ENCODE measurements around the gene CSNK1G1. TPM values are rescaled to one million over a fixed set of nuclear protein-coding genes. Genes with fewer than 3 reads are reported as not detected.
"Not testable (repeated sequence)": the region's sequence is repeated elsewhere in the genome, so short reads cannot be mapped to it uniquely, and the experiment has no call there.

Gene CSNK1G1
- total RNA-seq, 1 donor from 2014 or later, result 23.5 TPM

DNA sequence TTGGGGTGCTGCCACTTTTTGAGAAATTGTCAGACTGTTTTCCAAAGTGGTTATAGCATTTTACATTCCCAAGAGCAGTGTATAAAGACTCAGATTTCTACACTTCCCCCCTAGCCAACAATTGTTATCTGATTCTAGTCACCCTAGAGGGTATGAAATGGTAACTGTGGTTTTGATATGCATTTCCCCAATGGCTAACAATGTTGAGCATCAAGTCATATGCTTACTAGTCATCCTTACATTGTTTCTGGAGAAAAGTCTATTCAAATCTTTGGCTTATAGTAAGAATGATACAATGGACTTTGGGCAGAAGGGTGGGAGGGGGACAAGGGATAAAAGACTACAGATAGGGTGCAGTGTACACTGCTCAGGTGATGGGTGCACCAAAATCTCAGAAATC is 73.3 kb downstream of the CSNK1G1 start:
- TF ChIP-seq, protein P1, sequence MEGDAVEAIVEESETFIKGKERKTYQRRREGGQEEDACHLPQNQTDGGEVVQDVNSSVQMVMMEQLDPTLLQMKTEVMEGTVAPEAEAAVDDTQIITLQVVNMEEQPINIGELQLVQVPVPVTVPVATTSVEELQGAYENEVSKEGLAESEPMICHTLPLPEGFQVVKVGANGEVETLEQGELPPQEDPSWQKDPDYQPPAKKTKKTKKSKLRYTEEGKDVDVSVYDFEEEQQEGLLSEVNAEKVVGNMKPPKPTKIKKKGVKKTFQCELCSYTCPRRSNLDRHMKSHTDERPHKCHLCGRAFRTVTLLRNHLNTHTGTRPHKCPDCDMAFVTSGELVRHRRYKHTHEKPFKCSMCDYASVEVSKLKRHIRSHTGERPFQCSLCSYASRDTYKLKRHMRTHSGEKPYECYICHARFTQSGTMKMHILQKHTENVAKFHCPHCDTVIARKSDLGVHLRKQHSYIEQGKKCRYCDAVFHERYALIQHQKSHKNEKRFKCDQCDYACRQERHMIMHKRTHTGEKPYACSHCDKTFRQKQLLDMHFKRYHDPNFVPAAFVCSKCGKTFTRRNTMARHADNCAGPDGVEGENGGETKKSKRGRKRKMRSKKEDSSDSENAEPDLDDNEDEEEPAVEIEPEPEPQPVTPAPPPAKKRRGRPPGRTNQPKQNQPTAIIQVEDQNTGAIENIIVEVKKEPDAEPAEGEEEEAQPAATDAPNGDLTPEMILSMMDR (IDR thresholded peaks at IDR 0.05; ENCODE audit: insufficient read depth, low read length, poor library complexity, severe bottlenecking), result no peak
- H3K4me3 ChIP-seq (ENCODE audit: low read depth, low read length), result no peak overlapping the region
- H3K36me3 ChIP-seq (ENCODE audit: control insufficient read depth, insufficient read depth, low read length), result no peaks in the 10 kb centered on the region
- DNase-seq (ENCODE audit: low read depth), result no peak
- H3K27me3 ChIP-seq (ENCODE audit: control insufficient read depth, insufficient read depth, low read length), result no peaks in the 10 kb centered on the region

DNA sequence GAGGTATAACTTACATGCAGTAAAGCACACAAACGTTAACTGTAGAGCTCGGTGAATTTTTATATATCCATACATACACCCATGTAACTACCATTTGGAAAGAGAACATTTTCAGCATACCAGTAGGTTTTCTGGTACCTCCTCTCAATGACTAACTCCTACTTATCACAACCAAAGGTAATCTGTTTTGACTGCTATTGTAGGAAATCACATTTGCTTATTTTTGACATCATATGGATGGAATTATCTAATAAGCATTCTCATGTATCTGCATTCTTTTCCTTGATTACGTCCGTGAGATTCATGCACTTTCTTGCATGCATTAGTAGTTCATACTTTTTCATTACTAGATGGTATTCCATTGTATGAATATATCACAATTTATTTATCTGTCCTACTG is 76.8 kb downstream of the CSNK1G1 start:
- Histone ChIP-seq H3K36me3 (ENCODE audit: control insufficient read depth, insufficient read depth, low read length) (no peaks in the 10 kb centered on the region), H3K27me3 (ENCODE audit: control insufficient read depth, insufficient read depth, low read length) (no peaks in the 10 kb centered on the region), H3K4me3 (ENCODE audit: low read depth, low read length) (no peak overlapping the region)
- TF ChIP-seq, protein P1 (IDR thresholded peaks at IDR 0.05; ENCODE audit: insufficient read depth, low read length, poor library complexity, severe bottlenecking), result no peak
- DNase-seq (ENCODE audit: low read depth), result no peak

DNA sequence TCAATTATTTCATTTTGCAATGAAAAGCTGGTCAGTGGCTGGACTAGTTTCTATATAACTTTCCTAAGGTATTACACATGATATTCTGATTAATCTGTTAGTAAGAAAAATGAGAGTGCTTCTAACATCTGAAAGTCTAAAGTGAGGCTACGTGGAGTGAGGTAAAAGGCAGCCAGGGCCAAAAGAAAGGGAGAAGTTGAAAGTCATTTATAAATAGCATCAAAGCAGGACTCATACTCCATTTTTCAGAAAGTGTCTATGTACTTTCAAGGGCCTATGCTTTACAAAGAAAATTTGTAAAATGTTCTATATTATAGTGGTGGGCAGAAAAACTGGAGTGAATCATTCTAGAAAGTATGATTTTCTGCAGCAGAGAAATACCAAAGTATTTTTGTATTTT is 80.0 kb downstream of the CSNK1G1 start:
- Histone ChIP-seq H3K4me3 (ENCODE audit: low read depth, low read length) (no peak overlapping the region), H3K36me3 (ENCODE audit: control insufficient read depth, insufficient read depth, low read length) (no peaks in the 10 kb centered on the region)
- no peak for DNase-seq (ENCODE audit: low read depth)

DNA sequence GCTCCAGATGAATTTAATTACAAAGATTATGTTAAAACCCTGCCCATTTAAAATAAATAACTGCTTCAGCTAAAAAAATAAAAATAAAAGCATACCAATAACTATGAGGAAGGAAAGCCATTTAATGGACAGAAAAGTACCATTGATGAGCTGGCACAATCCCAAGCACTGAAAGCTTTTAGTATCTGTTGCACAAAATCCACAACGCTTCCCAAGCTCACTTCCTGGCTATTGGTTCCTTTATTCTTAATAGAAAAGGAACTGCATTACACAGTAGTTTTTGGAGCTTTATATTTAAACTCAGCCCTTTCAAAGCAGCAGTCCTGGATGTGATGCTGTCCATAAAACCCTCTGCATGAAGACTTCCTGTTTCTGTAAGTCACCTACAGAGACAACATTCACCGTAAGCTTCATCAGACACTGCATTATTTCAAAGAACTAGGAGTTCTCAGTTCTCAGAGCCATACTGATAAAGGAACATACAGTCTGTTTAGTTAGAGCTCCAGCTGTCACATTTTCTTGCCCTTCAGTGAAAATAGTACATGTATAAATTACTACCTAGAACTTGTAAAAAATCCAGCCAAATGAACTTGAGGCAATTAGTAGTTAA is 81.5 kb downstream of the CSNK1G1 start:
- no peaks in the 10 kb centered on the region for H3K27me3 ChIP-seq (ENCODE audit: control insufficient read depth, insufficient read depth, low read length)
- TF ChIP-seq, protein P1 (IDR thresholded peaks at IDR 0.05; ENCODE audit: insufficient read depth, low read length, poor library complexity, severe bottlenecking), result no peak
- no peak overlapping the region for H3K4me3 ChIP-seq (ENCODE audit: low read depth, low read length)
- no peaks in the 10 kb centered on the region for H3K36me3 ChIP-seq (ENCODE audit: control insufficient read depth, insufficient read depth, low read length)
- DNase-seq (ENCODE audit: low read depth), result no peak

More for the DNA sequence above, 80.0 kb downstream of the CSNK1G1 start:
- TF ChIP-seq, protein P1 (IDR thresholded peaks at IDR 0.05; ENCODE audit: insufficient read depth, low read length, poor library complexity, severe bottlenecking), result no peak
- H3K27me3 ChIP-seq (ENCODE audit: control insufficient read depth, insufficient read depth, low read length), result no peaks in the 10 kb centered on the region

DNA sequence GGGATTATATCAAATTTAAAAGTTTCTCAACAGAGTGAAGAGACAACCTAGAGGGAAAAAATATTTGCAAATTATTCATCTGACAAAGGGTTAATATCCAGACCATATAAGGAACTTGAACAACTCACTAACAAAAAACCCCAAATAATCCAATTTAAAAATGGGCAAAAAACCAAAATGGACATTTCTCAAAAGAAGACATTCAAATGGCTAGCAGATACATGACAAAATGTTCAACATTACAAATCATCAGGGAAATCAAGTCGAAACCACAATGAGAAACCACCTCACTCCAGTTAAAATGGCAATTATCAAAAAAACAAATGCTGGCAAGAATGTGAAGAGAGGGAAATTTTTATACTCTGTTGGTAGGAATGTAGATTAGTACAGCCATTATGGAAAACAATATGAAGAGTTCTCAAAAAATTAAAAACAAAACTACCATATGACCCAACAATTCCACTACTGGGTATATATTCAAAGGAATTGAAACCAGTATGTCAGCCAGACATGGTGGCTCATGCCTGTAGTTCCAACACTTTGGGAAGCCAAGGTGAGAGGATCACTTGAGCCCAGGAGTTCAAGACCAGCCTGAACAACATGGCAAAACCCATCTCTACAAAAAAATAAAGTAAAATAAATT is 88.5 kb downstream of the CSNK1G1 start:
- no peak for DNase-seq (ENCODE audit: low read depth)
- TF ChIP-seq, protein P1 (IDR thresholded peaks at IDR 0.05; ENCODE audit: insufficient read depth, low read length, poor library complexity, severe bottlenecking), result no peak
- no peaks in the 10 kb centered on the region for H3K27me3 ChIP-seq (ENCODE audit: control insufficient read depth, insufficient read depth, low read length)

DNA sequence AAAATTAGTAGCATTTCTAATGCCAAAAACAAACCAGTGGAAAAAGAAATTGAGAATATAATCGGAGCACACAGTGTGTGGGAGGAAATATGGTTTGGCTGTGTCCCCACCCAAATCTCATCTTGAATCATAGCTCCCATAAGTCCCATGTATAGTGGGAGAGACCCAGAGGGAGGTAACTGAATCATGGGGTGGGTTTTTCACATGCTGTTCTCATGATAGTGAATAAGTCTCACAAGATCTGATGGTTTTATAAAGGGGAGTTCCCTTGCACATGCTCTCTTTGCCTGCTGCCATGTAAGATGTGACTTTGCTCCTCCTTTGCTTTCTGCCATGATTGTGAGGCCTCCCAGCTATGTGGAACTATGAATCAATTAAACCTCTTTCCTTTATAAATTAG is 90.8 kb downstream of the CSNK1G1 start:
- not testable (repeated sequence) for H3K27me3 ChIP-seq (ENCODE audit: control insufficient read depth, insufficient read depth, low read length); DNase-seq (ENCODE audit: low read depth); H3K4me3 ChIP-seq (ENCODE audit: low read depth, low read length); H3K36me3 ChIP-seq (ENCODE audit: control insufficient read depth, insufficient read depth, low read length)

More for the DNA sequence above, 88.5 kb downstream of the CSNK1G1 start:
- Histone ChIP-seq H3K4me3 (ENCODE audit: low read depth, low read length) (no peak overlapping the region), H3K36me3 (ENCODE audit: control insufficient read depth, insufficient read depth, low read length) (no peaks in the 10 kb centered on the region)
